PFSK-1 (cell line): ENCODE measurements around the gene CCDC61.

Source experiments
- FOXP2 ChIP-seq: optimal IDR thresholded peaks from 2 replicates; pipeline ENCODE3; 2011; ENCODE audit warnings: borderline replicate concordance, control low read depth, inconsistent platforms; ENCODE audit not compliant: insufficient read depth; ENCODE audit errors: extremely low read length, extremely low read depth
- POLR2AphosphoS5 ChIP-seq: IDR thresholded peaks from 2 replicates; pipeline ENCODE4 v1.6.1; 2012; ENCODE audit warnings: low read depth, mild to moderate bottlenecking, control low read depth, low read length, moderate library complexity
- SIN3A ChIP-seq: IDR thresholded peaks from 2 replicates; pipeline ENCODE4 v1.6.1; 2012; ENCODE audit warnings: mild to moderate bottlenecking, low read length, moderate library complexity, borderline replicate concordance; ENCODE audit not compliant: insufficient read depth
- TAF1 ChIP-seq: IDR thresholded peaks from 2 replicates; pipeline ENCODE4 v1.6.1; 2012; ENCODE audit warnings: low read length, control low read depth, borderline replicate concordance; ENCODE audit not compliant: insufficient read depth
- TF ChIP-seq, protein P1 (sequence below), 2 experiments: IDR thresholded peaks; 2 replicates each; pipeline versions ENCODE4 v1.6.1 to v1.8.0; 2011 to 2012; ENCODE audit warnings: low read depth in 2 of 2, low read length in 2 of 2, control low read depth in 1 of 2, inconsistent platforms in 1 of 2, mild to moderate bottlenecking in 1 of 2, moderate library complexity in 1 of 2; ENCODE audit not compliant: insufficient read depth in 1 of 2

CCDC61 gene

DNA sequence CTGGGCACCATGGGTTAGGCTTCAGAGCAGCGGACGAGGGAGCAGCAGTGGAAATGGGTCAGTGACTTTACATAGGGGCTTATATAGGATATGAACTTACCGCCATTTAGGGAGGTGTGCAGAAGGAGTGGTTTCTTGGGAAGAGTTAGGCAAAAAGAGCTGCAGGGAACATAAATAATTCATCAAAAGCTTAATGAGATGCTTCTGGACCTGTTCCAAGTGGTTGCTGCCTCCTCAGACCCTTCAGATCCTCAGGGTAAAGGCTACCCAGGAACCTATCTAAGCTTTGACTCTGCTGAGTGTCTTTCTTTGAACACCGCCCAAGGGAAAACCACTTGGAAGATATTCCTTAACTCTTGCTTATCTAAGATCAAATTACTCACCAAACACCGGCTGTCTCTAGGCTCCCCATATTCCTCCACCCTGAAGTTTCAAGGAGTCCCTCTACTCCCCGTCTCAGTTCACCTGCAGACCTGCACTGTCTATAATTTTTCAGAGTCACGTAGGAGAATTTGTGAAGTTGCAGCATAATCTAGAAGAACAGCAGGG, 45.8 kb downstream of the CCDC61 start, which contains the start of gene IGFL4:
Gene IGFL4 (minus strand): TSS at position 51 of the 549 bp plus-strand sequence. CDS start 40 bp downstream, at position 11.
- no peak for TF ChIP-seq POLR2AphosphoS5
- TF ChIP-seq, protein P1, sequence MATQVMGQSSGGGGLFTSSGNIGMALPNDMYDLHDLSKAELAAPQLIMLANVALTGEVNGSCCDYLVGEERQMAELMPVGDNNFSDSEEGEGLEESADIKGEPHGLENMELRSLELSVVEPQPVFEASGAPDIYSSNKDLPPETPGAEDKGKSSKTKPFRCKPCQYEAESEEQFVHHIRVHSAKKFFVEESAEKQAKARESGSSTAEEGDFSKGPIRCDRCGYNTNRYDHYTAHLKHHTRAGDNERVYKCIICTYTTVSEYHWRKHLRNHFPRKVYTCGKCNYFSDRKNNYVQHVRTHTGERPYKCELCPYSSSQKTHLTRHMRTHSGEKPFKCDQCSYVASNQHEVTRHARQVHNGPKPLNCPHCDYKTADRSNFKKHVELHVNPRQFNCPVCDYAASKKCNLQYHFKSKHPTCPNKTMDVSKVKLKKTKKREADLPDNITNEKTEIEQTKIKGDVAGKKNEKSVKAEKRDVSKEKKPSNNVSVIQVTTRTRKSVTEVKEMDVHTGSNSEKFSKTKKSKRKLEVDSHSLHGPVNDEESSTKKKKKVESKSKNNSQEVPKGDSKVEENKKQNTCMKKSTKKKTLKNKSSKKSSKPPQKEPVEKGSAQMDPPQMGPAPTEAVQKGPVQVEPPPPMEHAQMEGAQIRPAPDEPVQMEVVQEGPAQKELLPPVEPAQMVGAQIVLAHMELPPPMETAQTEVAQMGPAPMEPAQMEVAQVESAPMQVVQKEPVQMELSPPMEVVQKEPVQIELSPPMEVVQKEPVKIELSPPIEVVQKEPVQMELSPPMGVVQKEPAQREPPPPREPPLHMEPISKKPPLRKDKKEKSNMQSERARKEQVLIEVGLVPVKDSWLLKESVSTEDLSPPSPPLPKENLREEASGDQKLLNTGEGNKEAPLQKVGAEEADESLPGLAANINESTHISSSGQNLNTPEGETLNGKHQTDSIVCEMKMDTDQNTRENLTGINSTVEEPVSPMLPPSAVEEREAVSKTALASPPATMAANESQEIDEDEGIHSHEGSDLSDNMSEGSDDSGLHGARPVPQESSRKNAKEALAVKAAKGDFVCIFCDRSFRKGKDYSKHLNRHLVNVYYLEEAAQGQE (IDR thresholded peaks at IDR 0.05; ENCODE audit: insufficient read depth in 1 of 2, low read depth in 2 of 2, low read length in 2 of 2), result no peak
- TF ChIP-seq SIN3A, result no peak
- TF ChIP-seq TAF1, result no peak
- TF ChIP-seq FOXP2, result no peak

DNA sequence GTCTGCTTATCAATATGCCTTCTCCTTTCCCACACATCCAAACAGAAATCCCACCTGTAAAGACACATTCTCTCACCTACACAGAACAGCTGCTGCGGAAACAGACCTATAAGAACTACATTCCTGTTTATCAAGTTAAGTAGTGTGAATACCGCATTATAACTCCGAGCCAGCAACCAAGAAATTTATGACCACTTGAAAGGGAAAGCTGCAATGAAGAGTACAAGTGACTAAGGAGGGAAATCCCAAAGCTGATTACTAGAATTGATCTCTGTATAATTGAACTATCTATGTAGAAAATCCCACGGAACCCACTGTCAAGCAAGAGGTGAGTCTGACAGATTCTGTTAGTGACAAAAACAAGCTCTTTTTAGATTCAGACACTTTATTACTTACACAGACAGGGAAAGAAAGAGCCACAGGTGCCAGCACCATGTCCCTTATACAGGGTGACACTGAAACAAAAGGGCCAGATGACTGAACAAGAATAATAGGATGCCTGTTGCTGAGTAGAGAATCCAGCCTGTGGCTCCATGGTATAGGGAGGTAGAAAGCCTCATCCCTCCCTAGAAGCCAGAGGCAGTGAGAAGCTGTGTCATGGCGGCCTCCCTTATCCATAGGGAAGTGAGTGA, 47.1 kb downstream of the CCDC61 start:
- TF ChIP-seq, protein P1 (IDR thresholded peaks at IDR 0.05; ENCODE audit: insufficient read depth in 1 of 2, low read depth in 2 of 2, low read length in 2 of 2), result no peak
- TF ChIP-seq SIN3A (no peak), POLR2AphosphoS5 (no peak), TAF1 (no peak), FOXP2 (no peak)

DNA sequence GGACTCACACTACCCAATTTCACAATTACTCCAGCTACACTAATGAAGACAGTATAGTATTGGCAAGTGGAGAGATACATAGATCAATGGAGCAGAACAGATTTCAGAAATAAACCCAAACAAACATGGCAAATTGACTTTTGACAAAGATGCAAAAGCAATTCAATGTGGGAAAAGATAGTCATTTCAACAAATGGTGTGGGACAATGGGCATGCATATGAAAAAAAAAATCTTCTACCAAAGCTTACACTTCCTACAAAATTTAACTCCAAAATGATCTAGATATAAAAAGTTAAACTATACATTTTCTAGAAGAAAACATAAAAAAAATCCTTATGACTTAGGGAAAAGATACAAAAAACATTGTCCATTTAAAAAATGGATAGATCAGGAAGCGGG, 48.3 kb downstream of the CCDC61 start:
- no peak for TF ChIP-seq FOXP2
- TF ChIP-seq, protein P1 (IDR thresholded peaks at IDR 0.05; ENCODE audit: insufficient read depth in 1 of 2, low read depth in 2 of 2, low read length in 2 of 2), result no peak
- TF ChIP-seq SIN3A, result no peak
- TF ChIP-seq POLR2AphosphoS5, result no peak
- TF ChIP-seq TAF1, result no peak

DNA sequence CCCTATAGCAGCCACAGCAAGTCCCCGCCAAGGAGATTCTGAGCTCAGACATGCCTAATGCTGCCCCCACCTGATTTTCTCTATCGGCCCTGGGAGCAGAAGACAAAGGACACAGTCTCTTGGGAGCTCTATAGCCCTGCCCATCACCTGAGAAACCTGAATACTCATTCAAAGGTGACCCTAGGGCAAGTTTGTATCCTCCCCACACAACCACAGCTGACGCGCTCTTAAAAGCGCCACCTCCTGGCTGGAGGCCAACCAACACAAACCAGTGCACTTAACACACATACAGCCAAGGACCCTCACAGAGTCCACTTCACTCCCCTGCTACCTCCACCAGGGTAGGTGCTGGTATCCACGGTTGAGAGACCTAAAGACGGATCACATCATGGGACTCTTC, 54.3 kb downstream of the CCDC61 start:
- TF ChIP-seq POLR2AphosphoS5, result no peak
- TF ChIP-seq SIN3A, result no peak
- no peak for TF ChIP-seq FOXP2
- TF ChIP-seq, protein P1 (IDR thresholded peaks at IDR 0.05; ENCODE audit: insufficient read depth in 1 of 2, low read depth in 2 of 2, low read length in 2 of 2), result no peak
- no peak for TF ChIP-seq TAF1

DNA sequence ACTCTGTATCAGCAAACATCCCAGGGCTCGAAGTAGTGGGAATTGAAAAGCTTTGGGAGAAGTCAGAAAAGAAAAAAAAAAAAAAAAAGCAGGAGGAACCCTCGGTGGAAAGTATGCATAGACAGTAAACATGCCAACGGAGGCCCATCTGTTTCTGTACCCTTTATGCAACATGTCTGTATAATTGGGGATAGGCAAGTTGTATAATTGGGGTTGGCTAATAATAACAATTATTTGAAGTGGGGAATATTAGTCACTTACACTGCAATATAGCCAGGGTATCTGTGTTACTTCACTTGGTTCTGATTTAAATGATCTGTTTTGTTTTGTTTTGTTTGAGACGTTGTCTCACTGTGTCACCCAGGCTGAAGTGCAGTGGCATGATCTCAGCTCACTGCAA, 57.6 kb downstream of the CCDC61 start:
- TF ChIP-seq, protein P1 (IDR thresholded peaks at IDR 0.05; ENCODE audit: insufficient read depth in 1 of 2, low read depth in 2 of 2, low read length in 2 of 2), result no peak
- TF ChIP-seq TAF1, result no peak
- TF ChIP-seq SIN3A, result no peak
- TF ChIP-seq FOXP2, result no peak
- TF ChIP-seq POLR2AphosphoS5, result no peak
